GM20431 (cell line): ENCODE data around the gene GNA15.

ENCODE experiments used
- in situ Hi-C: fragments of 300-500 bp; cut with MseI, MboI; formaldehyde crosslinking; loops from one replicate; pipeline ENCODE4 v1.15.0; 2020; ENCODE audit warnings: low sequenced_read_pairs; ENCODE audit not compliant: unreplicated experiment

GNA15 gene

GRCh38 chr19:3105641-3106508, 30.0 kb upstream of the GNA15 start:
- in situ Hi-C loops: loop anchor here (10.0 kb wide), 1 partner anchor 141 kb away; no protein-coding TSS in a partner anchor

GRCh38 chr19:3106509-3107141, 29.2 kb upstream of the GNA15 start:
- in situ Hi-C loops: loop anchor here (10.0 kb wide), 1 partner anchor 142 kb away; no protein-coding TSS in a partner anchor

GRCh38 chr19:3107658-3108057, 28.2 kb upstream of the GNA15 start:
- in situ Hi-C loops: loop anchor here (10.0 kb wide), 1 partner anchor 143 kb away; no protein-coding TSS in a partner anchor

- in situ Hi-C loops: loop anchor here (10.0 kb wide), 1 partner anchor 144 kb away; no protein-coding TSS in a partner anchor
These were observed 27.1 kb upstream of the GNA15 start for GRCh38 chr19:3108775-3109174.

- in situ Hi-C loops: loop anchor here (10.0 kb wide), 1 partner anchor 145 kb away; no protein-coding TSS in a partner anchor
These were observed 26.3 kb upstream of the GNA15 start for GRCh38 chr19:3109491-3109890.

GRCh38 chr19:3110126-3110825, 25.6 kb upstream of the GNA15 start:
- in situ Hi-C loops: no loop called here

GRCh38 chr19:3111586-3112247, 24.1 kb upstream of the GNA15 start:
- in situ Hi-C loops: no loop called here

GRCh38 chr19:3112375-3113099, 23.3 kb upstream of the GNA15 start:
- in situ Hi-C loops: no loop called here

- in situ Hi-C loops: no loop called here
These were observed 22.5 kb upstream of the GNA15 start for GRCh38 chr19:3113100-3114017.

- in situ Hi-C loops: no loop called here
These were observed 21.7 kb upstream of the GNA15 start for GRCh38 chr19:3114018-3114726.

GRCh38 chr19:3114811-3115210, 21.0 kb upstream of the GNA15 start:
- in situ Hi-C loops: no loop called here

GRCh38 chr19:3115411-3115810, 20.4 kb upstream of the GNA15 start:
- in situ Hi-C loops: no loop called here

GRCh38 chr19:3115916-3116602, 19.8 kb upstream of the GNA15 start:
- in situ Hi-C loops: no loop called here

GRCh38 chr19:3116621-3117020, 19.2 kb upstream of the GNA15 start:
- in situ Hi-C loops: no loop called here

GRCh38 chr19:3117716-3118115, 18.1 kb upstream of the GNA15 start:
- in situ Hi-C loops: no loop called here

- in situ Hi-C loops: no loop called here
These were observed 17.4 kb upstream of the GNA15 start for GRCh38 chr19:3118232-3119070.
